Measurements from ENCODE around the gene CDK2. TPM values are rescaled to one million over a fixed set of nuclear protein-coding genes. Genes with fewer than 3 reads are reported as not detected.
A peak's percentile ranks its signal among the peaks of the same experiment; 100 is the strongest.

CDK2 gene
- total RNA-seq, 2 donors from 2014 or later, result 20.9 to 48.9 TPM

DNA sequence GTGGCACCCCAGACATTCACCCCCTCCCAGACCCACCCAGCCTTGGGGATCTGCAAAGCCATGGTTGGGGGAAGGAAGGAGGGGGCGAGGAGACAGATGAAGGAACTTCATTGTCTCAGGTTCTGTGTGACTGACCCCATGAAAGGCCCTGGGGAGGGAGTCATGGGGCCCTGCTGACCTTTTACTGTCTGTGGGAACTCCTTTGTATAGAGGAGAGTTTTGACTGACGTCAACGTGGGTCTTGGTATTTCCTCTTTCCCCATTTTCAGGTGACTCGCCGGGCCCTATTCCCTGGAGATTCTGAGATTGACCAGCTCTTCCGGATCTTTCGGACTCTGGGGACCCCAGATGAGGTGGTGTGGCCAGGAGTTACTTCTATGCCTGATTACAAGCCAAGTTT lies 4.1 kb downstream of the CDK2 start:
- Histone ChIP-seq H3K4me1 (peaks cover 13% of the 10 kb centered on the region), H3K27ac (no peak overlapping the region), H3K27me3 (no peaks in the 10 kb centered on the region), H3K36me3 (no peaks in the 10 kb centered on the region), H3K9ac (ENCODE audit: low read depth in 2 of 2, low read length in 2 of 2) (no peak overlapping the region), H3K9me3 (no peaks in the 10 kb centered on the region), H3K4me3 (no peak overlapping the region)
- DNase-seq, result no peak
- intact Hi-C loops (cut with DNase I), result no loop called here
- TF ChIP-seq, protein P1, sequence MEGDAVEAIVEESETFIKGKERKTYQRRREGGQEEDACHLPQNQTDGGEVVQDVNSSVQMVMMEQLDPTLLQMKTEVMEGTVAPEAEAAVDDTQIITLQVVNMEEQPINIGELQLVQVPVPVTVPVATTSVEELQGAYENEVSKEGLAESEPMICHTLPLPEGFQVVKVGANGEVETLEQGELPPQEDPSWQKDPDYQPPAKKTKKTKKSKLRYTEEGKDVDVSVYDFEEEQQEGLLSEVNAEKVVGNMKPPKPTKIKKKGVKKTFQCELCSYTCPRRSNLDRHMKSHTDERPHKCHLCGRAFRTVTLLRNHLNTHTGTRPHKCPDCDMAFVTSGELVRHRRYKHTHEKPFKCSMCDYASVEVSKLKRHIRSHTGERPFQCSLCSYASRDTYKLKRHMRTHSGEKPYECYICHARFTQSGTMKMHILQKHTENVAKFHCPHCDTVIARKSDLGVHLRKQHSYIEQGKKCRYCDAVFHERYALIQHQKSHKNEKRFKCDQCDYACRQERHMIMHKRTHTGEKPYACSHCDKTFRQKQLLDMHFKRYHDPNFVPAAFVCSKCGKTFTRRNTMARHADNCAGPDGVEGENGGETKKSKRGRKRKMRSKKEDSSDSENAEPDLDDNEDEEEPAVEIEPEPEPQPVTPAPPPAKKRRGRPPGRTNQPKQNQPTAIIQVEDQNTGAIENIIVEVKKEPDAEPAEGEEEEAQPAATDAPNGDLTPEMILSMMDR (IDR thresholded peaks at IDR 0.05), result no peak

DNA sequence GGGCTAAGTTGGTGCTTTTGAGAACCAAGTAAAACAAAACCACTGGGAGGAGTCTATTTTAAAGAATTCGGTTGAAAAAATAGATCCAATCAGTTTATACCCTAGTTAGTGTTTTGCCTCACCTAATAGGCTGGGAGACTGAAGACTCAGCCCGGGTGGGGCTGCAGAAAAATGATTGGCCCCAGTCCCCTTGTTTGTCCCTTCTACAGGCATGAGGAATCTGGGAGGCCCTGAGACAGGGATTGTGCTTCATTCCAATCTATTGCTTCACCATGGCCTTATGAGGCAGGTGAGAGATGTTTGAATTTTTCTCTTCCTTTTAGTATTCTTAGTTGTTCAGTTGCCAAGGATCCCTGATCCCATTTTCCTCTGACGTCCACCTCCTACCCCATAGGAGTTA lies 5.4 kb downstream of the CDK2 start:
- H3K36me3 ChIP-seq, result no peaks in the 10 kb centered on the region
- no peaks in the 10 kb centered on the region for H3K9me3 ChIP-seq
- TF ChIP-seq, protein P1 (IDR thresholded peaks at IDR 0.05), result no peak
- H3K9ac ChIP-seq (ENCODE audit: low read depth in 2 of 2, low read length in 2 of 2), result no peak overlapping the region
- peak overlapping the region; percentile 94 for H3K27ac ChIP-seq
- intact Hi-C loops (cut with DNase I), result no loop called here
- no peak for DNase-seq
- H3K4me3 ChIP-seq, result peak overlapping the region; percentile 39
- H3K4me1 ChIP-seq, result peaks cover 18% of the 10 kb centered on the region
- H3K27me3 ChIP-seq, result no peaks in the 10 kb centered on the region

DNA sequence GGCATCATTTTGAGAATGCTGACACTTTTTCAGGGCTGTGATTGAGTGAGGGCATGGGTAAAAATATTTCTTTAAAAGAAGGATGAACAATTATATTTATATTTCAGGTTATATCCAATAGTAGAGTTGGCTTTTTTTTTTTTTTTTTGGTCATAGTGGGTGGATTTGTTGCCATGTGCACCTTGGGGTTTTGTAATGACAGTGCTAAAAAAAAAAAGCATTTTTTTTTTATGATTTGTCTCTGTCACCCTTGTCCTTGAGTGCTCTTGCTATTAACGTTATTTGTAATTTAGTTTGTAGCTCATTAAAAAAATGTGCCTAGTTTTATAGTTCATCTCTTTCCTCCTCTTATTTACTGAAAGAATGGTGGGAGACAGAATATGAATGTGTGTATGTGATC lies 5.8 kb downstream of the CDK2 start:
- peak overlapping the region; percentile 94 for H3K27ac ChIP-seq
- H3K9ac ChIP-seq (ENCODE audit: low read depth in 2 of 2, low read length in 2 of 2), result peak overlapping the region in 1 of 2 donors; percentile 95
- intact Hi-C loops (cut with DNase I), result no loop called here
- H3K4me1 ChIP-seq, result peaks cover 21% of the 10 kb centered on the region
- peak overlapping the region; percentile 39 for H3K4me3 ChIP-seq
- no peaks in the 10 kb centered on the region for H3K36me3 ChIP-seq
- no peaks in the 10 kb centered on the region for H3K27me3 ChIP-seq
- H3K9me3 ChIP-seq, result no peaks in the 10 kb centered on the region
- no peak for DNase-seq
- TF ChIP-seq, protein P1 (IDR thresholded peaks at IDR 0.05), result no peak

DNA sequence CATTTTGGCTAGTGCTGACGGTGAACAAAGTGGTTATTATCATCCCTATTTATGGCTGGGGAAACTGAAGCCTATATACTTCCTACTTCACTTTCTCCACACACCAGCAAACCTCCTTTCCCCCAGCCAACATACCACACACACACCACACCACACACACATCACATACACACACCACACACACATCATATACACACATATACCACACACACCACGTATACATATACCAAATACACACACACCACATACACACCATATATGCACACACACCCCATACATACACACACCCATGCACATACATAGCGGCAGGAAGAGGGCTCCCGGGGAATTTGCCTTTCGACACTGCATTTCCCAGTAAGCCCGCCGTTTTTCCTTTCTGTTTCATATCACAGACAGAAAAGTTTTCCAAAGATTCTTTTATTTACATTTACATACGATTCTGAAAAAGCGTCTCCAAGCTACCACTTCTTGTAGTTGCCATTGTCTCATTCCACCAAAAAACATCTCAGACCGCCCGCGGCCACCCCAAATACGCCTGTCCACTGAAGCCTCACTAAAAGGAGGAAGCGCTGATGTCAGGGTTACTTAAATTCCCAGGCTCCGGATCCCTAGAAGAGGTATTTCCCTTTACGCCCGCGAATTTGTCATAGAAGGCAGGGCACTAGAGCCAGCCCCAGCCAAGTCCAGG lies 6.4 kb downstream of the CDK2 start:
- DNase-seq, result no peak
- Histone ChIP-seq H3K9ac (ENCODE audit: low read depth in 2 of 2, low read length in 2 of 2) (peak overlapping the region; percentile 74 to 95), H3K27me3 (no peaks in the 10 kb centered on the region), H3K4me1 (peaks cover 24% of the 10 kb centered on the region), H3K36me3 (no peaks in the 10 kb centered on the region), H3K4me3 (peak overlapping the region; percentile 39), H3K27ac (peak overlapping the region; percentile 94), H3K9me3 (no peaks in the 10 kb centered on the region)
- TF ChIP-seq, protein P1 (IDR thresholded peaks at IDR 0.05), result no peak
- intact Hi-C loops (cut with DNase I), result no loop called here

DNA sequence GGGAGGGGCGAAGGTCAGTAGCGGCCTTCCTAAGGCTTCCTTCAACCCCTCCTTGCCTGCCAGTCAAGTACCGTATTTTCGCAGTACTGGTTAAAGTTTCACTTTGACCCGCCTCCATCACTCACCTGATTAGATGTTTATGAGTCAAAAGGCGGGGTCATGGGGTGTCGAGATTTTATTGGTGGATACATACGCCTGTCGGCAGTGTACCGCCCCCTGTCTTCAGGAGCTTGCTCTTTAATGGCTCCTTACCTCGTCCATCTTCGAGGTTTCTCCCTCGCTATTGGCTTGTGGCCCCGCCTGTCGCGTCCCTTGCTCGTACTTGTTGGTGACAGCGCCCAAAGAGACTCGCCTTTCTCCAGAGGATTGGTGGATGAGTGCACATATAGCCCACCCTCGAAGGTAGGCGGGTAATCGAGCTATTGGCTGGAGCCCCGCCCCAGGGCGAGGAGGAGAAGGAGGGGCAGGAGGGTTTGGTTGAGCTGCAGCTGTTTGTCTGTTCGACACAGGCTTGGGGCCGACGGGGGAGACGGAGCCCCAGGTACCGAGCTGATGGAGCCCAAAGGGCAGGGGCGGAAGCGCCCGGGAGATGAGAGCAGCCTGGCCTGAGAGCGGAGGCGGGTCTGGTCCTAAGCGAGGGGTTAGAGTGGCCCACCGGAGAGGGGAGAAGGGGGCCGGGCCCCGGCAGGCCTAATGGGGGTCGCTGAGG lies 7.1 kb downstream of the CDK2 start, which contains the start of gene RAB5B:
Gene RAB5B, plus strand, starts transcription at position 480 of the 709 bp plus-strand sequence. CDS start 12,883 bp downstream, outside the sequence.
- DNase-seq, result peak; percentile 99
- Histone ChIP-seq H3K27ac (peak within 1 kb of the TSS; percentile 97), H3K9me3 (no peaks in the 10 kb centered on the region), H3K4me1 (peaks cover 24% of the 10 kb centered on the region), H3K9ac (ENCODE audit: low read depth in 2 of 2, low read length in 2 of 2) (peak within 1 kb of the TSS; percentile 95 to 99), H3K36me3 (no peaks in the 10 kb centered on the region), H3K27me3 (no peaks in the 10 kb centered on the region), H3K4me3 (peak within 1 kb of the TSS; percentile 99)
- TF ChIP-seq, protein P1 (IDR thresholded peaks at IDR 0.05), result peak; percentile 21
- intact Hi-C loops (cut with DNase I), result no loop called here
